GM12891 (cell line): ENCODE measurements around the gene SPATA13.

Experiments used
- POLR2A ChIP-seq: IDR thresholded peaks from 2 replicates; pipeline ENCODE4 v1.6.1; 2011; ENCODE audit warnings: low read depth, low read length, control low read depth
- POLR2AphosphoS5 ChIP-seq: IDR thresholded peaks from 2 replicates; pipeline ENCODE4 v1.6.1; 2011; ENCODE audit warnings: low read depth, low read length, control low read depth
- POU2F2 ChIP-seq: IDR thresholded peaks from 2 replicates; pipeline ENCODE4 v1.6.1; 2011; ENCODE audit warnings: low read depth, mild to moderate bottlenecking, control low read depth, low read length, moderate library complexity
- SPI1 ChIP-seq: IDR thresholded peaks from 2 replicates; pipeline ENCODE4 v1.6.1; 2011; ENCODE audit warnings: low read depth, low read length, control low read depth
- TAF1 ChIP-seq: IDR thresholded peaks from 2 replicates; pipeline ENCODE4 v1.6.1; 2011; ENCODE audit warnings: low read depth, low read length, control low read depth

GRCh38 chr13:24282256-24282655 lies 121.7 kb downstream of the SPATA13 start:
- no peak for TF ChIP-seq POLR2AphosphoS5
- TF ChIP-seq TAF1: no peak
- no peak for TF ChIP-seq POLR2A
- TF ChIP-seq POU2F2: no peak
- no peak for TF ChIP-seq SPI1
